GM21619 (cell line): Measurements from ENCODE around the gene EGFL7.

ENCODE experiments used
- ATAC-seq: cut with Tn5 transposase; IDR thresholded peaks from one replicate; pipeline ENCODE4 v1.9.1; 2021; ENCODE audit not compliant: unreplicated experiment

EGFL7 gene

GRCh38 chr9:136671646-136672430, 9.1 kb downstream of the EGFL7 start:
- ATAC-seq: no peak

GRCh38 chr9:136672431-136673087, 9.8 kb downstream of the EGFL7 start:
- ATAC-seq: no peak

GRCh38 chr9:136673088-136673974, 10.6 kb downstream of the EGFL7 start:
- ATAC-seq: no peak

GRCh38 chr9:136673975-136674785, 11.5 kb downstream of the EGFL7 start:
- ATAC-seq: no peak

GRCh38 chr9:136674786-136675349, 12.2 kb downstream of the EGFL7 start:
- no peak for ATAC-seq

- no peak for ATAC-seq
These were observed 13.0 kb downstream of the EGFL7 start for GRCh38 chr9:136675477-136676296.

GRCh38 chr9:136676297-136676794, 13.6 kb downstream of the EGFL7 start:
- no peak for ATAC-seq

- ATAC-seq: no peak
These were observed 14.4 kb downstream of the EGFL7 start for GRCh38 chr9:136676920-136677686.

GRCh38 chr9:136678034-136678433, 15.3 kb downstream of the EGFL7 start:
- ATAC-seq: no peak

GRCh38 chr9:136678624-136679023, 15.9 kb downstream of the EGFL7 start:
- ATAC-seq: no peak

GRCh38 chr9:136679431-136679941, 16.8 kb downstream of the EGFL7 start:
- no peak for ATAC-seq

GRCh38 chr9:136681029-136681428, 18.3 kb downstream of the EGFL7 start:
- no peak for ATAC-seq

- ATAC-seq: no peak
These were observed 19.4 kb downstream of the EGFL7 start for GRCh38 chr9:136681945-136682699.

- ATAC-seq: no peak
These were observed 20.0 kb downstream of the EGFL7 start for GRCh38 chr9:136682710-136683109.

- ATAC-seq: no peak
These were observed 20.5 kb downstream of the EGFL7 start for GRCh38 chr9:136683173-136683745.

- ATAC-seq: no peak
These were observed 21.0 kb downstream of the EGFL7 start for GRCh38 chr9:136683755-136684154.

- ATAC-seq: no peak
These were observed 21.6 kb downstream of the EGFL7 start for GRCh38 chr9:136684339-136684738.
